Gastroesophageal sphincter (tissue), 3 donors: Measurements from ENCODE around the gene NT5C1B.

Experiments
- POLR2A ChIP-seq, 2 donors: fragments of 450-650 bp; IDR thresholded peaks; one replicate each; pipeline ENCODE4 v1.6.1; 2017; ENCODE audit warnings: antibody characterized with exemption in 2 of 2, mild to moderate bottlenecking in 2 of 2, moderate library complexity in 1 of 2
- TF ChIP-seq, protein P1 (sequence below), 4 experiments: fragments of 200-600 bp in 2 of 4; fragments of 450-650 bp in 2 of 4; sonication (generic) in 1 of 4; IDR thresholded peaks; one replicate each; pipeline ENCODE4 v1.5.1; 2017 to 2019; ENCODE audit warnings: antibody characterized with exemption in 4 of 4, mild to moderate bottlenecking in 2 of 4, moderate library complexity in 2 of 4

GRCh38 chr2:18551623-18552022, 37.7 kb downstream of the NT5C1B start:
- TF ChIP-seq POLR2A (IDR thresholded peaks at IDR 0.05) = no peak
- TF ChIP-seq, protein P1, sequence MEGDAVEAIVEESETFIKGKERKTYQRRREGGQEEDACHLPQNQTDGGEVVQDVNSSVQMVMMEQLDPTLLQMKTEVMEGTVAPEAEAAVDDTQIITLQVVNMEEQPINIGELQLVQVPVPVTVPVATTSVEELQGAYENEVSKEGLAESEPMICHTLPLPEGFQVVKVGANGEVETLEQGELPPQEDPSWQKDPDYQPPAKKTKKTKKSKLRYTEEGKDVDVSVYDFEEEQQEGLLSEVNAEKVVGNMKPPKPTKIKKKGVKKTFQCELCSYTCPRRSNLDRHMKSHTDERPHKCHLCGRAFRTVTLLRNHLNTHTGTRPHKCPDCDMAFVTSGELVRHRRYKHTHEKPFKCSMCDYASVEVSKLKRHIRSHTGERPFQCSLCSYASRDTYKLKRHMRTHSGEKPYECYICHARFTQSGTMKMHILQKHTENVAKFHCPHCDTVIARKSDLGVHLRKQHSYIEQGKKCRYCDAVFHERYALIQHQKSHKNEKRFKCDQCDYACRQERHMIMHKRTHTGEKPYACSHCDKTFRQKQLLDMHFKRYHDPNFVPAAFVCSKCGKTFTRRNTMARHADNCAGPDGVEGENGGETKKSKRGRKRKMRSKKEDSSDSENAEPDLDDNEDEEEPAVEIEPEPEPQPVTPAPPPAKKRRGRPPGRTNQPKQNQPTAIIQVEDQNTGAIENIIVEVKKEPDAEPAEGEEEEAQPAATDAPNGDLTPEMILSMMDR (IDR thresholded peaks at IDR 0.05) = no peak
